GM12878 (cell line): Measurements from ENCODE around the gene NRN1L. TPM values are rescaled to one million over a fixed set of nuclear protein-coding genes. Genes with fewer than 3 reads are reported as not detected.

Source experiments
- ATF7 ChIP-seq: fragments of 450-650 bp; IDR thresholded peaks from 2 replicates; pipeline ENCODE4 v1.6.1; 2016; ENCODE audit warnings: low read depth, mild to moderate bottlenecking
- BACH1 ChIP-seq: fragments of 450-650 bp; IDR thresholded peaks from 2 replicates; pipeline ENCODE4 v1.6.1; 2017; ENCODE audit warnings: mild to moderate bottlenecking, borderline replicate concordance
- CBFB ChIP-seq: IDR thresholded peaks from 2 replicates; pipeline ENCODE4 v1.6.1; 2016; ENCODE audit warnings: antibody characterized with exemption, low read depth
- CUX1 ChIP-seq: IDR thresholded peaks from 2 replicates; pipeline ENCODE4 v1.6.1; 2012; ENCODE audit warnings: improper control_type of control experiment, low read depth, low read length; ENCODE audit not compliant: insufficient replicate concordance
- GATAD2B ChIP-seq: fragments of 450-650 bp; conservative IDR thresholded peaks from 2 replicates; pipeline ENCODE4 v1.6.1; 2017; ENCODE audit warnings: low read depth, mild to moderate bottlenecking, moderate library complexity
- HDAC2 ChIP-seq: fragments of 200-600 bp; sonication (generic); IDR thresholded peaks from 2 replicates; pipeline ENCODE4 v1.6.1; 2017
- HSF1 ChIP-seq: fragments of 150-350 bp; IDR thresholded peaks from 2 replicates; pipeline ENCODE4 v1.6.1; 2014; ENCODE audit warnings: mild to moderate bottlenecking, low read depth, low read length
- MYC ChIP-seq: IDR thresholded peaks from 2 replicates; pipeline ENCODE4 v1.6.1; 2011; ENCODE audit warnings: mild to moderate bottlenecking, low read length, moderate library complexity, inconsistent platforms; ENCODE audit not compliant: insufficient read depth, insufficient replicate concordance, insufficient read length, severe bottlenecking
- NKRF ChIP-seq: fragments of 450-650 bp; conservative IDR thresholded peaks from 2 replicates; pipeline ENCODE4 v1.6.1; 2017; ENCODE audit warnings: mild to moderate bottlenecking, moderate library complexity
- RUNX3 ChIP-seq: IDR thresholded peaks from 2 replicates; pipeline ENCODE4 v1.6.1; 2012; ENCODE audit warnings: low read length, inconsistent platforms
- SRF ChIP-seq, 2 experiments: IDR thresholded peaks; 2 replicates each; pipeline ENCODE4 v1.6.1; 2011; ENCODE audit warnings: low read depth in 2 of 2, low read length in 2 of 2, mild to moderate bottlenecking in 1 of 2, moderate library complexity in 1 of 2
- ZNF687 ChIP-seq: fragments of 450-650 bp; IDR thresholded peaks from 2 replicates; pipeline ENCODE4 v1.6.1; 2017; ENCODE audit warnings: mild to moderate bottlenecking, moderate library complexity
- polyA plus RNA-seq, 11 experiments: library from polyadenylated mRNA; depleted of rRNA in 4 of 11; unstranded in 6 of 11; stranded (reverse) in 5 of 11; fragments of >200 nt; fragmentation: Nextera tagmentation in 4 of 11; fragmentation: Illumina TruSeq in 1 of 11; extraction: Ambion mirVana in 4 of 11; extraction: Trizol in 1 of 11; gene quantifications; 1 replicate in 1 of 11; 2 replicates in 10 of 11; pipeline versions ENCODE4 v1.2.1 to v1.2.3, GENCODE V29; 2011 to 2016; ENCODE audit warnings: inconsistent platforms in 2 of 11, missing spikeins in 2 of 11, low read depth in 1 of 11
- total RNA-seq, 4 experiments: library from RNA; depleted of rRNA in 3 of 4; stranded (reverse); fragments of >200 nt in 3 of 4; fragmentation: Illumina TruSeq in 1 of 4; extraction: Trizol in 1 of 4; gene quantifications; 2 replicates each; pipeline versions ENCODE4 v1.2.1 to v1.2.3, GENCODE V29; 2013 to 2021

The NRN1L gene
- total and polyA plus RNA-seq, 10 of the 15 experiments (the other 5 are each of a cell fraction or from before 2014, with no cell fraction given), result 0.11 to 0.99 (median 0.28) TPM; not detected in 3

GRCh38 chr16:67847064-67847861 is 37.4 kb upstream of the NRN1L start, which contains the start of gene CENPT (continued):
- TF ChIP-seq GATAD2B (0 out of 2 replicates have a peak, but pooled peaks have one; percentile 32), CBFB (no peak), NKRF (peak; percentile 81), SRF (IDR thresholded peaks at IDR 0.05; ENCODE audit: low read depth in 2 of 2, low read length in 2 of 2) (no peak), HDAC2 (no peak), ATF7 (no peak), ZNF687 (no peak), RUNX3 (no peak), HSF1 (no peak), BACH1 (peak; percentile 63; the same call in 1 of the 2 replicates), MYC (no peak), CUX1 (no peak)
